NCI-H146 (cell line): Measurements from ENCODE around the gene UGT1A9.

ENCODE experiments used
- DNase-seq: peaks from one replicate; lab custom pipeline; 2025; lab: John Stamatoyannopoulos, UW

UGT1A9 gene

GRCh38 chr2:233758849-233759248 is 87.2 kb downstream of the UGT1A9 start:
- DNase-seq: no peak

GRCh38 chr2:233760043-233760442 is 88.3 kb downstream of the UGT1A9 start, which contains the start of gene UGT1A1:
TSS of gene UGT1A1 (plus strand) at chr2:233760270. CDS start at chr2:233760288, 18 bp downstream.
- DNase-seq: no peak

GRCh38 chr2:233761040-233761769 is 89.5 kb downstream of the UGT1A9 start:
- no peak for DNase-seq

GRCh38 chr2:233764264-233764663 is 92.6 kb downstream of the UGT1A9 start:
- no peak for DNase-seq

GRCh38 chr2:233764761-233765160 is 93.1 kb downstream of the UGT1A9 start:
- no peak for DNase-seq

GRCh38 chr2:233766416-233766815 is 94.7 kb downstream of the UGT1A9 start:
- DNase-seq: no peak

- no peak for DNase-seq
Measured at GRCh38 chr2:233768076-233768475, 96.4 kb downstream of the UGT1A9 start.

GRCh38 chr2:233769260-233769659 is 97.6 kb downstream of the UGT1A9 start:
- no peak for DNase-seq

- no peak for DNase-seq
Measured at GRCh38 chr2:233772153-233772552, 100.5 kb downstream of the UGT1A9 start.

GRCh38 chr2:233772583-233772982 is 100.9 kb downstream of the UGT1A9 start:
- no peak for DNase-seq

GRCh38 chr2:233773854-233774253 is 102.2 kb downstream of the UGT1A9 start:
- no peak for DNase-seq

GRCh38 chr2:233775414-233775813 is 103.7 kb downstream of the UGT1A9 start:
- DNase-seq: no peak

GRCh38 chr2:233778030-233778429 is 106.3 kb downstream of the UGT1A9 start, which contains the start of gene MROH2A:
TSS of gene MROH2A (plus strand) at chr2:233778330. CDS start at chr2:233779359, 1,029 bp downstream.
- no peak for DNase-seq

GRCh38 chr2:233779722-233780121 is 108.0 kb downstream of the UGT1A9 start:
- no peak for DNase-seq

- DNase-seq: no peak
Measured at GRCh38 chr2:233780771-233781170, 109.1 kb downstream of the UGT1A9 start.

GRCh38 chr2:233789554-233789953 is 117.9 kb downstream of the UGT1A9 start:
- no peak for DNase-seq

- DNase-seq: no peak
Measured at GRCh38 chr2:233791151-233791882, 119.6 kb downstream of the UGT1A9 start.

GRCh38 chr2:233791883-233792329 is 120.2 kb downstream of the UGT1A9 start:
- no peak for DNase-seq

GRCh38 chr2:233792720-233793119 is 121.0 kb downstream of the UGT1A9 start:
- no peak for DNase-seq

GRCh38 chr2:233793465-233794127 is 121.9 kb downstream of the UGT1A9 start:
- DNase-seq: no peak

GRCh38 chr2:233794128-233794658 is 122.5 kb downstream of the UGT1A9 start:
- DNase-seq: no peak

- DNase-seq: no peak
Measured at GRCh38 chr2:233795735-233796171, 124.1 kb downstream of the UGT1A9 start.
